Endothelial cell (in vitro differentiated cells): ENCODE data around the gene HOXA7. TPM values are rescaled to one million over a fixed set of nuclear protein-coding genes. Genes with fewer than 3 reads are reported as not detected.

Source experiments
- DNase-seq: peaks from one replicate; pipeline ENCODE4 v3.0.0; 2021; ENCODE audit warnings: low spot score
- H3K27ac Mint-ChIP-seq: one replicate; pipeline ENCODE4 v1.8.0; 2021; ENCODE audit warnings: mixed read lengths, inconsistent platforms; ENCODE audit not compliant: unreplicated experiment
- H3K27me3 Mint-ChIP-seq: one replicate; pipeline ENCODE4 v1.8.0; 2021; ENCODE audit warnings: mild to moderate bottlenecking, moderate library complexity, mixed read lengths, inconsistent platforms; ENCODE audit not compliant: unreplicated experiment
- H3K36me3 Mint-ChIP-seq: one replicate; pipeline ENCODE4 v1.8.0; 2021; ENCODE audit warnings: mild to moderate bottlenecking, low read depth, mixed read lengths, inconsistent platforms; ENCODE audit not compliant: unreplicated experiment
- H3K4me1 Mint-ChIP-seq: one replicate; pipeline ENCODE4 v1.8.0; 2021; ENCODE audit warnings: mild to moderate bottlenecking, mixed read lengths, inconsistent platforms; ENCODE audit not compliant: unreplicated experiment
- H3K4me3 Mint-ChIP-seq: one replicate; pipeline ENCODE4 v1.8.0; 2021; ENCODE audit warnings: mild to moderate bottlenecking, mixed read lengths, inconsistent platforms; ENCODE audit not compliant: unreplicated experiment
- H3K9me3 Mint-ChIP-seq: one replicate; pipeline ENCODE4 v1.8.0; 2021; ENCODE audit warnings: mixed read lengths, inconsistent platforms; ENCODE audit not compliant: unreplicated experiment
- CTCF ChIP-seq: fragments of 200-600 bp; sonication (generic); IDR thresholded peaks from one replicate; pipeline ENCODE4 v1.5.0; 2021; ENCODE audit warnings: antibody characterized with exemption; ENCODE audit not compliant: unreplicated experiment
- long read RNA-seq: library from polyadenylated mRNA; unstranded; transcript quantifications from one replicate; pipeline ENCODE4 v2.0.0, GENCODE V29; 2020; ENCODE audit not compliant: unreplicated experiment
- total RNA-seq: library from RNA; stranded (reverse); fragmentation: NEBNext Ultra II Directional; extraction: Animal tissue kit (Norgen Biotek cat#: 25700); gene quantifications from one replicate; pipeline ENCODE4 v1.2.1, GENCODE V29; 2021; ENCODE audit not compliant: unreplicated experiment

The HOXA7 gene
- total RNA-seq = not detected
- long read RNA-seq = 0 reads

GRCh38 chr7:27156508-27156898 is at the start of gene HOXA7:
HOXA7 (minus strand) TSS chr7:27156675; CDS start chr7:27156545, 130 bp downstream.
- H3K27me3 Mint-ChIP-seq = peaks cover 50% of the 10 kb centered on the region
- peak within 1 kb of the TSS; percentile 76 for H3K4me3 Mint-ChIP-seq
- no peak within 1 kb of the TSS for H3K27ac Mint-ChIP-seq
- H3K9me3 Mint-ChIP-seq = no peaks in the 10 kb centered on the region
- TF ChIP-seq CTCF = no peak
- no peak for DNase-seq
- peaks cover 3% of the 10 kb centered on the region for H3K36me3 Mint-ChIP-seq
- H3K4me1 Mint-ChIP-seq = peaks cover 16% of the 10 kb centered on the region

GRCh38 chr7:27205325-27206280 is 49.1 kb upstream of the HOXA7 start:
- no peak for TF ChIP-seq CTCF
- DNase-seq = no peak
- peaks cover 25% of the 10 kb centered on the region for H3K27me3 Mint-ChIP-seq
- H3K36me3 Mint-ChIP-seq = no peaks in the 10 kb centered on the region
- H3K27ac Mint-ChIP-seq = no peak overlapping the region
- H3K4me1 Mint-ChIP-seq = peaks cover 28% of the 10 kb centered on the region
- no peaks in the 10 kb centered on the region for H3K9me3 Mint-ChIP-seq
- peak overlapping the region; percentile 70 for H3K4me3 Mint-ChIP-seq

- no peak for DNase-seq
- H3K4me3 Mint-ChIP-seq = no peak overlapping the region
Observed at GRCh38 chr7:27204851-27205322, 48.4 kb upstream of the HOXA7 start.

GRCh38 chr7:27203964-27204594 is 47.6 kb upstream of the HOXA7 start:
- Mint-ChIP-seq H3K27me3 (peaks cover 20% of the 10 kb centered on the region), H3K4me3 (peak overlapping the region; percentile 21), H3K36me3 (no peaks in the 10 kb centered on the region), H3K4me1 (peaks cover 32% of the 10 kb centered on the region), H3K9me3 (no peaks in the 10 kb centered on the region), H3K27ac (no peak overlapping the region)
- no peak for TF ChIP-seq CTCF
- no peak for DNase-seq

More at GRCh38 chr7:27204851-27205322, 48.4 kb upstream of the HOXA7 start:
- Mint-ChIP-seq H3K4me1 (peaks cover 32% of the 10 kb centered on the region), H3K27ac (no peak overlapping the region), H3K27me3 (peaks cover 24% of the 10 kb centered on the region), H3K9me3 (no peaks in the 10 kb centered on the region), H3K36me3 (no peaks in the 10 kb centered on the region)
- TF ChIP-seq CTCF = no peak
